GM23338 (cell line): ENCODE data around the gene FGA. TPM values are rescaled to one million over a fixed set of nuclear protein-coding genes. Genes with fewer than 3 reads are reported as not detected.

Source experiments
- ATAC-seq: fragments of 200-7000 bp; cut with Tn5 transposase; 3 replicates; pipeline ENCODE4 v1.9.1; 2020
- DNase-seq: peaks from one replicate; pipeline ENCODE4 v3.0.0-alpha.2; 2015; ENCODE audit warnings: low spot score
- H2AFZ ChIP-seq: fragments of 200-600 bp; sonication (generic); 2 replicates; pipeline ENCODE4 v1.8.0; 2016; ENCODE audit warnings: antibody characterized with exemption, mild to moderate bottlenecking, moderate library complexity
- H3F3A ChIP-seq: fragments of 200-600 bp; sonication (generic); replicated peaks from 2 replicates; pipeline ENCODE4 v1.8.0; 2017; ENCODE audit warnings: antibody characterized with exemption, mixed run types, low read depth
- H3K27ac ChIP-seq: fragments of 200-600 bp; sonication (generic); 2 replicates; pipeline ENCODE4 v1.6.1; 2016; ENCODE audit warnings: low read depth
- H3K27me3 ChIP-seq: fragments of 200-600 bp; sonication (generic); 2 replicates; pipeline ENCODE4 v1.8.0; 2016; ENCODE audit warnings: mild to moderate bottlenecking, mixed run types, moderate library complexity; ENCODE audit not compliant: insufficient read depth
- H3K36me3 ChIP-seq: fragments of 200-600 bp; sonication (generic); 2 replicates; pipeline ENCODE4 v1.8.0; 2016; ENCODE audit warnings: mild to moderate bottlenecking; ENCODE audit not compliant: insufficient read depth
- H3K4me1 ChIP-seq: fragments of 200-600 bp; sonication (generic); 2 replicates; pipeline ENCODE4 v1.8.0; 2016; ENCODE audit warnings: mild to moderate bottlenecking, moderate library complexity; ENCODE audit not compliant: insufficient read depth
- H3K4me2 ChIP-seq: fragments of 200-600 bp; sonication (generic); 2 replicates; pipeline ENCODE4 v1.7.1; 2017; ENCODE audit warnings: mixed run types
- H3K4me3 ChIP-seq: fragments of 200-600 bp; sonication (generic); 2 replicates; pipeline ENCODE4 v1.6.1; 2016; ENCODE audit warnings: mixed run types
- H3K79me2 ChIP-seq: fragments of 200-600 bp; sonication (generic); replicated peaks from 2 replicates; pipeline ENCODE4 v1.8.0; 2017; ENCODE audit warnings: mild to moderate bottlenecking; ENCODE audit not compliant: insufficient read depth
- H3K9me2 ChIP-seq: fragments of 200-600 bp; sonication (generic); 2 replicates; pipeline ENCODE4 v1.8.0; 2017; ENCODE audit not compliant: insufficient read depth
- H4K20me1 ChIP-seq: fragments of 200-600 bp; sonication (generic); replicated peaks from 2 replicates; pipeline ENCODE4 v1.8.0; 2017; ENCODE audit warnings: mild to moderate bottlenecking; ENCODE audit not compliant: insufficient read depth
- H3K27ac Mint-ChIP-seq: 2 replicates; pipeline ENCODE4 v1.8.0; 2020; ENCODE audit warnings: inconsistent platforms, mild to moderate bottlenecking, moderate library complexity, mixed read lengths
- H3K27me3 Mint-ChIP-seq: 3 replicates; pipeline ENCODE4 v1.8.0; 2022; ENCODE audit warnings: low read depth, mild to moderate bottlenecking, moderate library complexity, mixed read lengths, inconsistent platforms; ENCODE audit not compliant: insufficient read depth, poor library complexity
- H3K36me3 Mint-ChIP-seq: 3 replicates; pipeline ENCODE4 v1.8.0; 2021; ENCODE audit warnings: low read depth, mild to moderate bottlenecking, inconsistent platforms, moderate library complexity, mixed read lengths
- H3K4me1 Mint-ChIP-seq: 3 replicates; pipeline ENCODE4 v1.8.0; 2020; ENCODE audit warnings: mild to moderate bottlenecking, inconsistent platforms, mixed read lengths
- H3K4me3 Mint-ChIP-seq: 3 replicates; pipeline ENCODE4 v1.8.0; 2021; ENCODE audit warnings: moderate library complexity, mild to moderate bottlenecking, inconsistent platforms, mixed read lengths
- H3K9me3 Mint-ChIP-seq: 3 replicates; pipeline ENCODE4 v1.8.0; 2020; ENCODE audit warnings: moderate library complexity, mild to moderate bottlenecking, inconsistent platforms, mixed read lengths
- CTCF ChIP-seq, 2 experiments: fragments of 200-600 bp in 1 of 2; sonication (generic) in 1 of 2; conservative IDR thresholded peaks; 2 replicates each; pipeline versions ENCODE4 v1.5.1 to v1.6.1; 2016 to 2017; ENCODE audit warnings: antibody characterized with exemption in 2 of 2, low read depth in 2 of 2, mild to moderate bottlenecking in 2 of 2, moderate library complexity in 1 of 2
- JUNB ChIP-seq: IDR thresholded peaks from one replicate; pipeline ENCODE4 v1.6.1; 2016; ENCODE audit warnings: antibody characterized with exemption; ENCODE audit not compliant: unreplicated experiment
- NANOG ChIP-seq: IDR thresholded peaks from 2 replicates; pipeline ENCODE4 v1.6.1; 2016; ENCODE audit warnings: antibody characterized with exemption, borderline replicate concordance
- POLR2AphosphoS5 ChIP-seq: IDR thresholded peaks from 2 replicates; pipeline ENCODE4 v1.6.1; 2016; ENCODE audit warnings: antibody characterized with exemption, low read depth
- STAT1 ChIP-seq: IDR thresholded peaks from one replicate; pipeline ENCODE4 v1.6.1; 2016; ENCODE audit warnings: antibody characterized with exemption; ENCODE audit not compliant: unreplicated experiment
- polyA plus RNA-seq: library from polyadenylated mRNA; unstranded; fragments of >200 nt; fragmentation: Nextera tagmentation; extraction: Ambion mirVana; gene quantifications from 2 replicates; pipeline ENCODE4 v1.2.1, GENCODE V29; 2016
- total RNA-seq: library from RNA; depleted of rRNA; stranded (reverse); fragments of >200 nt; shearing (Covaris generic); gene quantifications from 2 replicates; pipeline ENCODE4 v1.2.3, GENCODE V29; 2014

FGA gene
- total and polyA plus RNA-seq, 2 experiments from 2014 or later: not detected

DNA sequence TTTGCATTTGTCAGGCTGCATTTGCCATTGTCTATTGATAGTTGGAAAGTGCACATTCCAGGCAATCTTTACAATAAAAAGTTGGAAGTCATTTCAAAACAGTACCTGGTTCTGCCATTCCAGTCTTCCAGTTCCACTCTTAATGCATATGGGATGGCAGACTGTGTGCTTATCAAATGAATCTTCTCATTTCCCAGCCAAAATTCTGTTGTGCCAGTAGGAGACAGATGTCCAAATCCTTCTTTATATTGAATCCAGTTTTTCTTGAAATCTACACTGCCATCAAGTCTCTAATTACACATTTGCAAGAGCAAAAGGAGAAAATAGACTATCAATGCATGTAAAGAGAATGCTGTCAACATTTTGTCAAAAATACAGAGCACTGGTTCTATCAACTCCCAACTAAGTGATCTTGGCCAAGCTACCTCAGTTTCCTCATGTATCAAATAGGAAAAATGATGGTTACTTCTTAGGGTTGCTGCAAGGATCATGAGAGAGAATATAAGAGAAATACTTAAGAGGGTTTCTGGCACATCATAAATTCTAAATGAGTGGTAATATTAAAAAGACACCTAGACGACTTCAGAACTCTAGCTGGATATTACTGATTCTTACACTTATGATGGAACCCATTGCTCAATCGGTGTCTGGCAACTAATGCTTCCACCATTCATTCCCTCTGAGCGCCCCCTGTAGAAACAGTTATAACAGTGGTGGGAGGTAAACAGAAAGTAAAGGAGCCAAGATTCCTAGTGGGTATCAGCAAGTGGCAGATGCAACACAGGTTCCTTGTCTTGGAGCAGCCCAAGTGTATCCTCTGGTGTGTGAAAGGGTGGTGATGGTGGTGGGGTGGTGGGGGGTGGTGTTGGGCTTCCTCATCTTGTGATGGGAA is 18.1 kb upstream of the FGA start:
- Mint-ChIP-seq H3K27ac (no peak overlapping the region), H3K9me3 (no peaks in the 10 kb centered on the region), H3K4me3 (no peak overlapping the region), H3K36me3 (no peaks in the 10 kb centered on the region), H3K27me3 (no peaks in the 10 kb centered on the region), H3K4me1 (peaks cover 3% of the 10 kb centered on the region)
- no peak for ATAC-seq
- Histone ChIP-seq H3K4me1 (no peaks in the 10 kb centered on the region), H3F3A (no peaks in the 10 kb centered on the region), H3K9me2 (no peaks in the 10 kb centered on the region), H3K79me2 (no peaks in the 10 kb centered on the region), H4K20me1 (no peaks in the 10 kb centered on the region), H3K4me3 (no peak overlapping the region), H3K4me2 (no peak overlapping the region), H3K36me3 (no peaks in the 10 kb centered on the region), H3K27ac (no peak overlapping the region), H2AFZ (no peak overlapping the region), H3K27me3 (no peaks in the 10 kb centered on the region)
- peak; percentile 24 for DNase-seq
- no peak for TF ChIP-seq JUNB
- peak; percentile 35 to 47 for TF ChIP-seq CTCF (conservative IDR thresholded peaks at IDR 0.05; ENCODE audit: low read depth in 2 of 2)

DNA sequence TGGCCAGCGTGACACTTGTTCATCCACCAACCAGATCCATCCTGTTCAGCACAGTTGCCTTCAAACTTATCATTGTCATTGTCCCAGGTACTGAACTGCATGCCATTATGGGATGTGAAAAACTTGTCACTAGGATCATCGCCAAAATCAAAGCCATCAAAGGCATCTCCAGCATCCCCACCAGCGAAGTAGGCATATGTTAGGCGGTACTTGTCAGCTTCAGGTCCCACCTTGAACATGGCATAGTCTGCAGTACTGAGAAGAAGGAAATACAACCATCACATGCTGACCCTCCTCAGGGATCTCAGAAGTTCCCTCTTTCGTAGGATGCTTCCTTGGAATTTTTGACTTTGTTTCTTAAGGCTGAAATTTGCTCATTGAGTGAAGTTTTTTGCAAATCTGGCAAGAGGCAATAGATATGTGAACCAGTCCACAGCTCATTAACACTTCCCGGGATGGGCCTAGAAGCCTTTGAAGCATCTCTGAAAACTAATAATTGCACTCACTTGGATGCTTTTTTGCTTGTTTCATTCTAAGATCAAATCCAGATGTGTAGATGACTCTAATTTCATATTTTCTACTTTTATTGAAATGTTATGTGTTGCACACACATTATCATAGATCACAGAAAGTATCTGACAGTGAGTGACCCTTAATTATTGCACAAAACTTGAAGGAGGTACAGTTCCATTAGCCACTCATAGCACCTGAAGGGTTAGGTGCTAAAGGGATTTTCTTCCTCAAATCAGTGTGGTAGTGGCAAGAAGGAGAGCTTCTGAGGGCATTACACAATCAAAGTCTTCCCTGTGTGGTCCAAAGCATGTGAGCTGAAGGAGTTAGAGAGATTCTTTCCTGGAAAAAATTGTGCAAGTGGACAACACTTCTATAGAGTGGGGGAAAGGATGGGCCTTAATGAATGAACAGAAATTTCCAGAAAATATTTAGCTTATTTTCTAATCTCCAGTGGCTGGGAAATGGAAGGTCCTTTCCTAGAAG is 16.5 kb upstream of the FGA start:
- no peak overlapping the region for H2AFZ ChIP-seq
- Mint-ChIP-seq H3K4me3 (no peak overlapping the region), H3K27ac (no peak overlapping the region), H3K9me3 (no peaks in the 10 kb centered on the region), H3K27me3 (no peaks in the 10 kb centered on the region), H3K36me3 (no peaks in the 10 kb centered on the region), H3K4me1 (peaks cover 7% of the 10 kb centered on the region)
- no peaks in the 10 kb centered on the region for H3K36me3 ChIP-seq
- 0 out of 2 replicates have a peak, but pooled peaks cover 3% of the 10 kb centered on the region for H3K4me1 ChIP-seq
- no peaks in the 10 kb centered on the region for H3K9me2 ChIP-seq
- ATAC-seq (no peak), DNase-seq (no peak)
- H3K4me2 ChIP-seq: no peak overlapping the region
- no peaks in the 10 kb centered on the region for H3K79me2 ChIP-seq
- H3K27me3 ChIP-seq: no peaks in the 10 kb centered on the region
- no peak overlapping the region for H3K4me3 ChIP-seq
- no peaks in the 10 kb centered on the region for H4K20me1 ChIP-seq
- no peak overlapping the region for H3K27ac ChIP-seq
- TF ChIP-seq JUNB: no peak
- TF ChIP-seq CTCF (conservative IDR thresholded peaks at IDR 0.05; ENCODE audit: low read depth in 2 of 2): no peak
- TF ChIP-seq NANOG: no peak
- TF ChIP-seq POLR2AphosphoS5: no peak
- TF ChIP-seq STAT1: no peak
- no peaks in the 10 kb centered on the region for H3F3A ChIP-seq
